VCaP (cell line): Measurements from ENCODE around the gene GLCE.
"Not testable (repeated sequence)": the region's sequence is repeated elsewhere in the genome, so short reads cannot be mapped to it uniquely, and the experiment has no call there.

Experiments
- H3K27ac ChIP-seq: fragments of 450-650 bp; 2 replicates; pipeline ENCODE4 v1.5.1; 2017
- CTCF ChIP-seq: fragments of 450-650 bp; conservative IDR thresholded peaks from 2 replicates; pipeline ENCODE4 v1.5.1; 2017; ENCODE audit warnings: mild to moderate bottlenecking, moderate library complexity

GLCE gene

GRCh38 chr15:69146724-69147435 is 13.6 kb upstream of the GLCE start:
- H3K27ac ChIP-seq, result no peak overlapping the region
- no peak for TF ChIP-seq CTCF

- no peak overlapping the region for H3K27ac ChIP-seq
Measured at GRCh38 chr15:69148465-69148864, 12.0 kb upstream of the GLCE start.

GRCh38 chr15:69149163-69149562 is 11.3 kb upstream of the GLCE start:
- no peak for TF ChIP-seq CTCF
- H3K27ac ChIP-seq, result no peak overlapping the region

More at GRCh38 chr15:69148465-69148864, 12.0 kb upstream of the GLCE start:
- no peak for TF ChIP-seq CTCF

GRCh38 chr15:69149803-69150202 is 10.6 kb upstream of the GLCE start:
- no peak for TF ChIP-seq CTCF

GRCh38 chr15:69150336-69150735 is 10.1 kb upstream of the GLCE start:
- no peak overlapping the region for H3K27ac ChIP-seq
- TF ChIP-seq CTCF, result no peak

More at GRCh38 chr15:69149803-69150202, 10.6 kb upstream of the GLCE start:
- no peak overlapping the region for H3K27ac ChIP-seq

GRCh38 chr15:69150841-69151240 is 9.6 kb upstream of the GLCE start:
- H3K27ac ChIP-seq, result no peak overlapping the region
- TF ChIP-seq CTCF, result no peak

- TF ChIP-seq CTCF, result no peak
- H3K27ac ChIP-seq, result no peak overlapping the region
Measured at GRCh38 chr15:69153046-69153445, 7.4 kb upstream of the GLCE start.

GRCh38 chr15:69153587-69153986 is 6.8 kb upstream of the GLCE start:
- not testable (repeated sequence) for H3K27ac ChIP-seq
